GM19351 (cell line): ENCODE results near the gene RASGRP3.
"Not testable (repeated sequence)": the region's sequence is repeated elsewhere in the genome, so short reads cannot be mapped to it uniquely, and the experiment has no call there.

ENCODE experiments used
- ATAC-seq: cut with Tn5 transposase; IDR thresholded peaks from one replicate; pipeline ENCODE4 v1.9.1; 2021; ENCODE audit warnings: mild to moderate bottlenecking, moderate library complexity; ENCODE audit not compliant: unreplicated experiment

Gene RASGRP3

DNA sequence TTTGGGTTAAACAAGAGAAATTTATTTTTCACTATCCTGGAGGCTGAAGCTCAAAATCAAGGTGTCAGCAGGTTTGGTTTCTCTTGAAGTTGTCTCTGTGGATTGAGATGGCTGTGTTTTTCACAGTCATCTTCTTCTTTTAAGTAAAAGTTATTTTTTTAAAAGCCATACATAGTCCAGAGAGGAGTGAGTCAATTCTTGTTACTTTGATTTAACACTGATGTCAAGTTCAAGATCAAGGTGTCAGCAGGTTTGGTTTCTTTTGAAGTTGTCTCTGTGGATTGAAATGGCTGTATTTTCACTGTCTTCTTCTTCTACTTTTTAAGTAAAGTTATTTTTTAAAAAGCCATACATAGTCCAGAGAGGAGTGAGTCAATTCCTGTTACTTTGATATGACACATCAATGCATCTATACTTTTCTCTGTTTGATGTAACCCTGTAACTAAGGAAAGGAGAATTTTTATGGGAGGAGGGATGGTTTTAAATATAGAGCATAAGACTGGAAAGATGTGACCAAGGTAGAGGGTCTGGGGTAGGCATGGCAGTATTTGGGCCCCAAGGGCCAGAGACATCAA lies 22.5 kb upstream of the RASGRP3 start:
- ATAC-seq: no peak

DNA sequence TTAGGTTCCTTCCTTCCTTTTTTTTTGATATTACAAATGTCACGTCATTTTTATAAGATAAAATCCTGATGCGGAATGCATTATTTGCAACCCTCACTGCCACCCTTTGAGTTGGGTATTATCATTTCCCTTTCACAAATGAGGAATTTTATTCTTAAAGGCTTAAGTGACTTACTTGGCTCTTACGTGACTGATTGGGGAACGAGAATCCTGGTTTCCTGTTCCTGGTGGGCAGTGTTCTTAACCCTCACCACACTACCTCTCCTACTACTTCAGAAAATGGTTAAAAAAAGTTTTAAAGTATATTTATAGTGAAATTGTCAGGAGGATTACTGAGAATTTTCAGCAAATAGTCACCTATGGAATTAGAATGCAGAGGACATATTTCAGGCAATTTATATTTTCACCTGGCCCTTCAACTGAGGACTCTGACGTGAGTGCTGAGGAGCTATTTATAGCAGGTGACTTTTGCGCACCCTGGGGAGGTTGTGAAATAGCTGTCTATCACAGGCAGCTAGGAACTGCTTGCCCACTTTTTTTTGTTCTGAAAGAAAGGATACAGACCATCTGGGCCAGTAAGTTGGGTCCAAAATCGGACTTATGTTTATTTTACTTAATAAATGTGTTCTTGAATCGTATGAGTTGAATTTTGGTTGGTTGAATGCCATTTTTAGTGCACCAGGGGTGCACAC lies 18.7 kb upstream of the RASGRP3 start:
- ATAC-seq: peak; percentile 73

DNA sequence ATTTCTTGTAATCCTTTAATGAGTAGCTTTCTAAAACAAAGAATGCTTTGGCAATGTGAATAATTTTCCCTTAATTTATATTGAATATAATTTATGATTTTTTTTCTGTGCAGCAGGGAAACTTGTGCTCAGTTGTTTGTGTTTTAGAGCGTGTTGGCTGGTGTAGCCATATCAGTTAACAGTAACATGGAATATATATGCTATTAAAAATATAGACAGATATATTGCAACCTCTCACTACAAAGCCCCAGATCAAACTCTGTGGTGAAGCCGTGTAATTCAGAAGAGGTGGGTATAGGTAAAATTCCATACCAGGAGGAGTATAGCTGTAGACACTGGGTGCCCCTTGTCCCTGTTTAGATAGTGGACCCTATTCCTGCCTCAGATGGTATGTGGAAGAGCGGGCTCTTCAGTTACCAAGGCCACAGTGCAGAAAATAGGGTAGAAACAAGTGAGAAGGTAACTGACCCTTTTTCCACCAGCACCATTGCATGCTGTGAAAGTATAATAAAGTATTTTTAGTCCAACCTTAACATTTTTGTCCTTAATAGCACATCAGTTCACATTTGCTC lies 18.1 kb upstream of the RASGRP3 start:
- ATAC-seq: no peak

DNA sequence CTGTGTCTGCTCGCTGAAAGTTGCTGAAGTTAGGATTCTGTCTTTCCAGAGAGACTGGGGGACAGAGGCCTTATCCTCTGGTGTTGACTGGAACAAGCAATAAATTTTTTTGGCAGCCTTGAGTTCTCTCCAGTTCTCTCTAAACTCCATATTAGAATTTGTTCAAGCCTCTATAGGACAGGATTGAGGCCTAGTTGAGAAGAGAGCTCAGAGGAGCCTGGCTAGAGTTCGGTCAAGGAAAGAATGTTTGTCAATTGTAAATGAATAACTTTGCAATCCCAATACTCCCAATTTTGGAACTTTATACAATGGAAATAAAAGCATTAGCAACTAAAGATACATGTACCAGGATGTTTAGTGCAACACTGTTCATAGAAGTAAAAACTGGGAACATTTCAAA lies 16.7 kb upstream of the RASGRP3 start:
- ATAC-seq: no peak

DNA sequence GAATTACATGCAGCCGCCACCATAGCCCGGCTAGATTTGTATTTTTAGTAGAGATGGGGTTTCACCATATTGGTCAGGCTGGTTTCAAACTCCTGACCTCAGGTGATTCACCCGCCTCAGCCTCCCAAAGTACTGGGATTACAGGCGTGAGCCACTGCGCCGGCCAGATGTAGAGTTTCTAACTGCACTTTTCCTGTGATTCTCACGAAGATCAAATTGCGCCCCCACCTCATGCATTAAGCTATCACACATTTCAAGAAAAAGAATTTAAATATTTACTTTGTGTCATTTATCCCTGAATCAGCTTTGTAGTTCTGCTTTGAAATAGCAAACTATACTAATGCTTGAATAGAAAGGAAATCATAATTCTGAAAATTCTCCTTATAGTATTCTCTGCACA lies 13.9 kb upstream of the RASGRP3 start:
- not testable (repeated sequence) for ATAC-seq

DNA sequence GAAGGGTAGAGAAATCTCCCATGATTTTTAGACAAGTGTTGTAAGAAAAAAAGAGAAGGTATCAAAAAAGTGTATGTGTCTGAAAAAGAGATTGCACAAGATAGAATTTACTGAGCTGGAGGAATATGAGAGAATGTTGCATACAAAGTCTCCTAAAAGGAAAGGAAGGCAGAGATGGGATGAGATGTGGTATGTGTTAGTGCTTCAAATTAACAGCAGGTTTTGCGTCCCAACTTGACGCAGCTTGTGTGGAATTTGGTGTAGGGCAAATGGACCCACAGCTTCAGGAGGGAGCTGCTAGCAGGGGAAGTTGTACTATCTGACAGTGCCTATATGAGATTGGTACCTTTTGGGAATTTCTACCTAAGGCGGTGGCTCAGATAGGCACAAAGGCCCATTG lies 9.0 kb upstream of the RASGRP3 start:
- no peak for ATAC-seq

DNA sequence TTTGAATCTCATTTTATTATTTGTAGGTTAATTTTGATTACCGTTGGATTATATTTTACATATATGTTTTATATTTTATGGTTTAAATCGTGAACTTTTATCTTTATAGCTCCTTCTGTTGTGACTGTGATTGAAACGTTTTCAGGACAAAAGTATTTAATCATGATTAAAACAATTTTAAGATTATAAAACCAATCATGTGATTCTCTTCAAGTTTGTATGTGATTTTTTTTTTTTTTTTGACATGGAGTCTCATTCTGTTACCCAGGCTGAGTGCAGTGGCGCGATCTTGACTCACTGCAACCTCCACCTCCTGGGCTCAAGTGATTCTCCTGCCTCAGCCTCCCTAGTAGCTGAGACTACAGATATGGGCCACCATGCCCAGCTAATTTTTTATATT lies 7.2 kb upstream of the RASGRP3 start:
- no peak for ATAC-seq

DNA sequence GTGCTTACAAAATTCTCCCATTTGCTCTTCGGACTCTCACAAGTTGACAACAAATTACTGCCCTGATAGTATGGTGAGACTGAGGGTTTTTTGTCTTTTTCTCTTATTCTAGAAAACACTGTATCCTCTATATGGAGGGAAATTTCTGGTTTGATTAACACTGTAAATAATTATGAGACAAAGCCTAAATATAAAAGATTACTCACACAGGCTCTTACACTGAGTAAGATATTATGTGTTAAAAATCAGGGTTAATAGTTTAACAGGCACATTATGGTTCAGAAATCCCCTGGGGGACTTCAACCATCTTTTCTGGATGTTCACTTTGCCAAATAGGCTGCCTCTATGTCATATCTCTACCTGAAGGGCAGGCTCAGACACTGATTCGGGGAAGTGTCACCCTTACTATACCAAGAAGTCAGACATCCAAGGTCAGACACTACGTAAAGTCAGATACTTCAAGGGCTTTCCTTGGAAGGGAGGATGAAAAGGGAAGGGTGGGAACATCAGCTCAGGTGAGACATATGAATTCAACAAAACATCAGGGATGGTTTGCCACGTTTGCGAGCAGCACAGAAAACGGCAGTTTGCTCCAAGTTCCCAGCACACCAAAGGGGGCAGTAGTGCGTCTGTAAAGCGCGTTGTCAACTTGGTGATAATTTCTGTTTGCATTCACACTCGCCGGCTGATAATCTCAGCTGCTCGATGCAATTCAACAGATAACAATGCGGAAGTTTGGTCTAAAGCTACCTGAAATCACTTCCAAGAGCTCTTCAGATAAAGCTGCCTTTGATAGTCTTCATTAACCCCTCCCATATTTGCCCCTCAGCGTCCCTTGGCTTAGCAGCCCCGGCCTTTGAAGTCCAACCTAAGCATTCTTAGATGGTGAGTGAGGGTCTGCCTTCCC lies 972 bp upstream of the RASGRP3 start:
- ATAC-seq: peak; percentile 50

DNA sequence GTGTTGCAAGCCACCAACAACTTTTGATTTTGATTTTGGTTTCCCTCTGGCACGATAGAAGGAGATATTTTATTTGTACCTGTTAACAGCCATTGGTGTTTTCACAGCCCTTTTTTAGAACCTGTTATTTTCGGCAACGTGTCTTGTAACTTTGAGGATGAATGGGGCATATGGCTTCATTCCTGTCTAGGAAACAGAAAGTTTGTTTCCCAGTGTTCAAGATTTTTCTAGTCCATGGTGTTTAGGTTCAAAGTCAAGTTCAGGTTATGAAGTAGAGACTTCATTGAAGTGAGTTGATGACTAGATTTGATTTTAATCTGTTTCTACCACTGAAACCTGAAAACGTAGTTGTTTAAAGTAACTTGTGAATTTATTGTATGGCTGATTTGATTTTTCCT lies 343 bp downstream of the RASGRP3 start:
- no peak for ATAC-seq

DNA sequence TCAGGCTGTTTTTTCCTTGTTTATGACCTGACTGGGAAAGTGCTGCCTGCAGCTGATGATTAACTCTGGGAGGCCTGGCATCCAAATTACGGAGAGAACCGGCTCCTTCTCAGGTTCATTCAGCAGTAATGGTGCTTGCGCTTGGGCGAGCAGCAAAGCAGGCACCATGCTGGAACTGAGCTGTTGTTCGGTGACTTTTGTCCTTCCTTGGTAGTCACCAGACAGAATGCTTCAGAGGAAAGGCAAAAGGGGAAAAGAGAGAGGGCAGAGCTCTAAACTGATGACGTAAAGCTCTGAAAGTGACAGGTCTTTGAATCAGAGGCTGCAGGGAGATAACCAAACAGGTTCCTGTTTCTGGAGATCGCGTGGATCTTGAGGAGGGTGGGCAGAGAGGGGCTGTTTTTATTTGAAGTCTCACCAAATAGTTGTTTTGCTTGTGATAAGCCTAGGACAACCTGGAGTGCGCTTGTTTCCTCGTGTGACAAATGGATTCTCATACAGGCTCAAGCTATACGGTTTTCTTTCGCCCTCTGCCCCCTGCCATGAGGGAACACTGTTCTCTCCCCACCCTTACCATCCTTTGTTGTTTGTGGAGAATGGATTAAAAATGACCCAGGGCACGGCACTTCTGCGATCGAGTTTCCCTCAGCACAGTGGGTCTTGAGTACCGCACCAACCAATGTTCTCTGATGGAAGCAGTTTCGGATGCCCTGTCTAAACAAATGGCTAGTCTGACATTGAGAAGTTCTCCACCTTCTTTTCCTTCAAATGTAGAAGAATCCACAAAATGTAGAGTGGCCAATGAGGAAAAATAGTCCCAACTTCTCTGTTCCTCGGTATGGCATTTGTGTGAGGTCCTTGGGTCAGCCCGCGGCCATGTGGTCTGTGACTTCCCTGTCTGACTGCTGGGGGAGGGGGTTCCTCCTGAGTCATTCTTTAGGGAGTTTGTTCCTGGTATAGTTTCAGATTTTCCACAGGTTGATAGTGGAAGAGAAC lies 1.3 kb downstream of the RASGRP3 start:
- ATAC-seq: peak; percentile 36

DNA sequence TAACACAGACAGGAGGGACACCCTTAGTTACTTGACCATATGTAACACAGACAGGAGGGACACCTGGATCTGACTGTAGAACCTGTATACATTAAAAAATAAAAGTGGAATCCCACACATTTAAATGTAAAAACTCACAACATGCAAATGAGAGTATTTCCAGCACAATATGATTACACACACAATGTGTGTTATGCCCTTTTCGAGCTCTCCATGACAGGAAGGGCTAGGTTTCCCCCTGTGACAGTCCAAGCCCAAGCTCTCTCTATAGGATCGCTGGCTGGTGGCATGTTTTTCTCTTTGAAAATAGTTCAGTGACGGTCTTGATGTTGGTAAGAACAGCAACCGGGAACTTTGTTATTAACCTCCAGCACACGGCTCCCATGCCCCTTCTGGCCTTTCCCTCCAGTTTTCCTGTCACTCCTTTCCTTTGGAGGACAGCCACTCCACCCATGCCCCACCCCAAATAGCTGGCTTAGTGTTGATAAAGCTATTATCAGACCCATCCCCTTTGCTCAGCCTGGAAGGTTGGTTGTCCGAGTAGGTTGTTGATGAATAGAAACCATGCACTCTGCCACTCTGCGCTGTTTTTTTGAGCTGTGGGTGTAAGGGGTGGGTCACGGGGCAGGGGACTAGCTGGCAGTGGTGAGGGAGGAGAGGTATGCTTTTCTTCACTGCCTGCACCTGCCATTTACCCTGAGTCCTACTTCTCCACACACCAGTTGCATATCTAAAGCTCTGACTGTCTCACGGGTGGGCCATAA lies 2.7 kb downstream of the RASGRP3 start:
- ATAC-seq: no peak

DNA sequence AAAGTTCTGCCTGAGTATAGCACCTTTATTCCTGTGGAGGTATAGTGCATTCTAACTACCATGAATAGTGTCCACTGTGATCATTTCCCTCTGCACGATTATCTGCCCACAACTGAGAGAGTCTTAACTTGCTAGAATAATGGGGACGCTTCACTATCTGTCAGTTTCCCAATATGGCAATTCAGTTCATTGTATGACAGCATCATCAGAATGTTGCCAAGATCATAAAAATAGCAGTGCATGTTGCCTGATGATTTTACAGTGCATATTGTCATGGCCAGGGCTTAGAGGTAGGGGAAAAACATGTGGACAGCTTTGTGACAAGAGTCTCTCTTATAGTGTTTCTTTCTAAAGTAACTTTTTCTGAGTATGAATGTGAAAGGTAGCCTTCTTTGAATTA lies 6.1 kb downstream of the RASGRP3 start:
- ATAC-seq: no peak

DNA sequence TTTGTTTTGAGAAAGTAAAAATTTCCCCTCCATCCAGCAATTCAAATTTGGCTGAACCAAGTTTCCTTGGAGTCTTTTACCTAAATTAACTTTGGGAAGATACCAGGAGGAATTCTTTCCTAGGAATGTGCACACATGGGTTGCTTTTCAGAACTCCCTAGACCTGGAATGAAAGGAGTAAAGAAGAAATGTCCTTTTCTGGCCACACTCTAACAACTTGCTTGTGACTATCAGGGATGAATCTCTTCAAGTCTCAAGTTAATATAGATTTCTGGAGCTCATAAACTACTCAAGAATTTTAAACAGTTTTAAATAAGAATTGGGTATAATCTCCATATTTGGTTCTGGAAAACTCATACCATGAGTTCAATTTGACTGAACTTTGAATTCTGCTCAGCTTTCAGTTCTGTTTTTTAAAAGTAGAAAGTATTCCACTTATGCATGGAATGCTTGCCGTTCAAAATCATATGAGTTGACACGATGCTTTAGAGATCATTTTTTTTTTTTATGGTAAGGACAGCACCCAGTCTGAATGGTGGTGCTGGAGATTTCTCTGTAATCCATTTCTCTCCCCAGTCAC lies 7.7 kb downstream of the RASGRP3 start:
- ATAC-seq: peak; percentile 16

DNA sequence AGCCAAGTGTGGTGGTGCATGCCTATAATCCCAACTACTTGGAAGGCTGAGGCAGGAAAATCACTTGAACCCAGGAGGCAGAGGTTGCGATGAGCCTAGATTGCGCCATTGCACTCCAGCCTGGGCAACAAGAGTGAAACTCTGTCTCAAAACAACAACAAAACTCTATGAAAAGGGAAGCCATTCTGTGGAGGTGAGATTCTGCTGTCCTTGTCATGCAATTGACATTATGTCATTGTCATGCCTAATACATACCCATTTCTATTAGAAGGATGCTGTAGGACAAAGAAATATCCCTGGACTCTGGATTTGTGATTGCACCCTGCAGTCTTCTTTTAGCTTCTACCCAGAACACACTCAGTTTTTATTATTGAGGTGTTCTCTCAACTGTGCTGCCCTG lies 8.6 kb downstream of the RASGRP3 start:
- ATAC-seq: no peak

DNA sequence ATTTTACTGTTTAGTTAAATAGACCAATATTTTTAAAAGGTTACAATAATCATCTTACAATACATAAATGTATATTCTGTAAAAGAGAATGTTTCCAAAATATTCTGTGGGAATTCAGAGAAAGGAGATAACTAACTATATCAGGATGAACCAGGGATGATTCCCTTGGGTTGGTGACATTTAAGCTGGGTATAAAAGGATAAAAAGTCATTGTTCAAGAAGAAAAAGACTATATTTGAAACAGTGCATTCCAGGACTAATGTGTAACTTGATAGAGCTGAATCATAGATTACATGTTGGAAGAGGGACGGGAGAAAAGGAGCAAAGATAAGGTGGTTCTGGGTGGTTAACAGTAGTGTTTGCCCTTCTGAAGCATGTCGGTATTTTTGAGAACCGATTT lies 10.1 kb downstream of the RASGRP3 start:
- ATAC-seq: no peak

DNA sequence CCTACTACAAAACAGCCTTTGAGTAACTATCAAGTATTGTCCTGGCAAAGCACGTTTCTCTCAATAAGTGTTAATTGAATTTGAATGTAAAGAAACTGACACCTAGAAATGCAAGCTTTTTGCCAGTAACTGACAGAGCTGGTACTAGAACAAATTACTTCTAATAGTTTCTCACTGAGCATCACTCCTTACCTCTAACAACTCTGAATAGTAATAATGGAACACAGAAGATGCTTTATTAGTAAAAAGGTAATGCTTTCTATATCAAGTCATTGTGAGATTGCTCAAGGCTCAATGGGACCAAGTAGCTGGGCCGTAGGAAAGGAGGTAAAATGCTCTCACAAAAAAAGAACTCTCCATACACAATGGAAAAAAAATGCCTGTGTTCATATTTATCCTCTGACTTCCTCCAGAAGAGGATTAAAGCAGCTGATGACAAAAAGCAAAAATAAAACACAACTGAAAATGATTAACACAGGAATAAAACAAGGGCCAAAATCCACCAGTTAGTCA lies 11.8 kb downstream of the RASGRP3 start:
- peak; percentile 44 for ATAC-seq

DNA sequence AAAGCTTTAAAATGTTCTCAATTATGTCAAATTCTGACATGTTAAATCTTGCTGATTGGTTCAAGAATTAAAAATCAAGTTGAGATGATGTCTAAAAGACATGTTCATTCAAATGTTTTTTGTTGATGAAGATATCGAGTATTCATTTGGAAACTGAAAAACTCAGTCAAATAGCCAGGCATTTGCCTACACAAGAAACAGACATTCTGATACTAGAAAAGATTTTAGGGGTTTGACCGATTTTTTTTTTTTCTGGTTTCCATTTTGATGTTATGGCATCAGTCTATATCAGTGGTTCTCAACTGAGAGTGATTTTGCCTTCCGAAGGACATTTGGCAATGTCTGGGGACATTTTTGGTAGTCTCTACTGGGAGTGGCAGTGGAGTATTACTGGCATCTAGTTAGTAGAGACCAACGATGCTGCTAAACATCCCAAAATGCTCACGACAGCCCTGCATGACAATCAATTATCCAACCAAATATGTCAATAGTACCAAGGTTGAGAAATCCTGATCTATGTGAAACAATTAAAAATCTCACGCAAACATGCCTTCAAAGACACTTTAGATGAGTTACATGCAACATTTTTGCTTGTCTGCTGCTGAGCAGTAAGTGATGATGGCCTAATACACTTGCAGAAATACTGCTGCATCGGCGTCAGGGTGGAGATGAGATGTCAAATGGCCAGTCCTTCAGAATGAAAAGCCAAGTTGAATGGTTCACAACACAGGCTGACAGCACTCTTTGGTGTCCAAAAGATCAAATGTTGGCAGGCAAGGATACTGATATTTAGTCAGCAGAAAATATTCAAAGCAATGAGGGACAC lies 12.5 kb downstream of the RASGRP3 start:
- peak; percentile 53 for ATAC-seq

DNA sequence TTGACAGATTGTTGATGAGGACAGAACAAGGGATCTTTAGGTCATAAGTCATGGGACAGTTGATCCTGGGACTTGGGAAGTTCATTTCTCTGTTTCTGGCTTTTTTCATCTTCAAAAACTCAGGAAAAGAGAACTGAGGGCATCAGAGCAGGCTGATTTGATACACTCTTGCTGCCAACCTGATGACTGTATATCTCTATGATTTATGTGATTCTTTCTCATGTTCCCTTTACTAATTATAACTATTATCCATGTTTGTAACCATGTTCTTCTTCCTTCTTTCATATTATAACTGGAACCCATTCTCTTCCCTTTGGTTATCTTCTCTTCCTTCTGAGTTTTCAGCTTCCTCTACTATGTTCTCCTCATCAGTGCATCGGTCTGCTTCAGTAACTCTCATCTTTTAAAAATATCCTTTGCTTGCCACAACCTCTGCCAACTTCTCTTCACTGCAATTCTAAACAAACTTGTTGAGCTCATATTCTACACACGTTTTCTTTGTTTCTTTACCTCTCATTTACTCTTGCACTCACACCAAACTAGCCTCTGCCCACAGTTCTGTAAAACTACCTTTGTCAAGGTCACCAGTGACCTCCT lies 13.5 kb downstream of the RASGRP3 start:
- no peak for ATAC-seq
